Astrocyte (in vitro differentiated cells and primary cell): ENCODE results near the gene SCCPDH. TPM values are rescaled to one million over a fixed set of nuclear protein-coding genes. Genes with fewer than 3 reads are reported as not detected.
"Not testable (repeated sequence)": the region's sequence is repeated elsewhere in the genome, so short reads cannot be mapped to it uniquely, and the experiment has no call there.

Source experiments
- DNase-seq: peaks from one replicate; pipeline ENCODE4 v3.0.0-alpha.2; 2010; ENCODE audit warnings: low read depth
- FAIRE-seq: peaks from 2 replicates; lab custom pipeline; 2011; peaks lifted over from hg19 to GRCh38; lab: Jason Lieb, UNC
- H2AFZ ChIP-seq: 2 replicates; pipeline ENCODE4 v1.6.0; 2012; ENCODE audit warnings: low read depth, low read length, inconsistent platforms
- H3K27ac ChIP-seq: 2 replicates; pipeline ENCODE4 v1.5.1; 2011; ENCODE audit warnings: low read depth, low read length, inconsistent platforms
- H3K27me3 ChIP-seq: 2 replicates; pipeline ENCODE4 v1.6.0; 2011; ENCODE audit warnings: low read length, inconsistent platforms; ENCODE audit not compliant: insufficient read depth
- H3K36me3 ChIP-seq: 2 replicates; pipeline ENCODE4 v1.5.1; 2011; ENCODE audit warnings: low read length, inconsistent platforms; ENCODE audit not compliant: insufficient read depth
- H3K4me1 ChIP-seq: 2 replicates; pipeline ENCODE4 v1.5.1; 2011; ENCODE audit warnings: low read length, inconsistent platforms; ENCODE audit not compliant: insufficient read depth
- H3K4me2 ChIP-seq: 2 replicates; pipeline ENCODE4 v1.6.0; 2012; ENCODE audit warnings: low read length, inconsistent platforms
- H3K4me3 ChIP-seq: 2 replicates; pipeline ENCODE4 v1.5.1; 2011; ENCODE audit warnings: low read depth, mild to moderate bottlenecking, low read length, inconsistent platforms; ENCODE audit not compliant: insufficient read depth
- H3K79me2 ChIP-seq: 2 replicates; pipeline ENCODE4 v1.6.0; 2012; ENCODE audit warnings: mild to moderate bottlenecking, low read length, inconsistent platforms; ENCODE audit not compliant: insufficient read depth
- H3K9ac ChIP-seq: 2 replicates; pipeline ENCODE4 v1.6.0; 2012; ENCODE audit warnings: mild to moderate bottlenecking, low read length, inconsistent platforms
- H3K9me3 ChIP-seq: 2 replicates; pipeline ENCODE4 v1.5.1; 2012; ENCODE audit warnings: low read depth, mild to moderate bottlenecking, low read length, inconsistent platforms; ENCODE audit not compliant: insufficient read depth
- H4K20me1 ChIP-seq: 2 replicates; pipeline ENCODE4 v1.6.0; 2012; ENCODE audit warnings: low read length, inconsistent platforms; ENCODE audit not compliant: insufficient read depth
- H3K27ac Mint-ChIP-seq: one replicate; pipeline ENCODE4 v1.8.0; 2021; ENCODE audit warnings: mild to moderate bottlenecking, mixed read lengths; ENCODE audit not compliant: unreplicated experiment
- H3K27me3 Mint-ChIP-seq: one replicate; pipeline ENCODE4 v1.8.0; 2021; ENCODE audit warnings: low read depth, mixed read lengths; ENCODE audit not compliant: unreplicated experiment
- H3K36me3 Mint-ChIP-seq: one replicate; pipeline ENCODE4 v1.8.0; 2021; ENCODE audit warnings: low read depth, mixed read lengths; ENCODE audit not compliant: unreplicated experiment
- H3K4me1 Mint-ChIP-seq: one replicate; pipeline ENCODE4 v1.8.0; 2021; ENCODE audit warnings: low read depth, mixed read lengths; ENCODE audit not compliant: unreplicated experiment
- H3K4me3 Mint-ChIP-seq: one replicate; pipeline ENCODE4 v1.8.0; 2021; ENCODE audit warnings: mild to moderate bottlenecking, moderate library complexity, mixed read lengths; ENCODE audit not compliant: unreplicated experiment
- H3K9me3 Mint-ChIP-seq: one replicate; pipeline ENCODE4 v1.8.0; 2021; ENCODE audit warnings: mild to moderate bottlenecking, mixed read lengths; ENCODE audit not compliant: unreplicated experiment
- EZH2 ChIP-seq: IDR thresholded peaks from 2 replicates; pipeline ENCODE4 v1.6.1; 2012; ENCODE audit warnings: mild to moderate bottlenecking, low read length, inconsistent platforms; ENCODE audit not compliant: insufficient read depth
- total RNA-seq: library from RNA; stranded (reverse); gene quantifications from 2 replicates; pipeline ENCODE4 v1.2.1, GENCODE V29; 2021
- TF ChIP-seq, protein P1 (sequence below): IDR thresholded peaks from 2 replicates; pipeline ENCODE4 v1.5.1; 2011; ENCODE audit warnings: low read depth, mild to moderate bottlenecking, inconsistent platforms, low read length, moderate library complexity; ENCODE audit not compliant: insufficient read depth

Gene SCCPDH
- total RNA-seq, 1 donor from 2014 or later, result 25.0 TPM

GRCh38 chr1:246728311-246728710 is 4.1 kb downstream of the SCCPDH start:
- Histone ChIP-seq H3K4me1 (peaks cover 11% of the 10 kb centered on the region), H2AFZ (no peak overlapping the region), H3K4me3 (no peak overlapping the region), H3K27me3 (no peaks in the 10 kb centered on the region), H3K9ac (no peak overlapping the region), H3K4me2 (no peak overlapping the region), H3K9me3 (no peaks in the 10 kb centered on the region), H3K79me2 (peaks cover 30% of the 10 kb centered on the region), H3K36me3 (peaks cover 29% of the 10 kb centered on the region), H4K20me1 (no peaks in the 10 kb centered on the region), H3K27ac (peak overlapping the region; percentile 47)
- Mint-ChIP-seq H3K27me3 (no peaks in the 10 kb centered on the region), H3K36me3 (peaks cover 33% of the 10 kb centered on the region), H3K4me3 (no peak overlapping the region), H3K9me3 (peaks cover 14% of the 10 kb centered on the region), H3K27ac (peak overlapping the region; percentile 87), H3K4me1 (peaks cover 15% of the 10 kb centered on the region)
- FAIRE-seq, result no peak
- peak; percentile 78 for DNase-seq
- no peak for TF ChIP-seq EZH2
- TF ChIP-seq, protein P1, sequence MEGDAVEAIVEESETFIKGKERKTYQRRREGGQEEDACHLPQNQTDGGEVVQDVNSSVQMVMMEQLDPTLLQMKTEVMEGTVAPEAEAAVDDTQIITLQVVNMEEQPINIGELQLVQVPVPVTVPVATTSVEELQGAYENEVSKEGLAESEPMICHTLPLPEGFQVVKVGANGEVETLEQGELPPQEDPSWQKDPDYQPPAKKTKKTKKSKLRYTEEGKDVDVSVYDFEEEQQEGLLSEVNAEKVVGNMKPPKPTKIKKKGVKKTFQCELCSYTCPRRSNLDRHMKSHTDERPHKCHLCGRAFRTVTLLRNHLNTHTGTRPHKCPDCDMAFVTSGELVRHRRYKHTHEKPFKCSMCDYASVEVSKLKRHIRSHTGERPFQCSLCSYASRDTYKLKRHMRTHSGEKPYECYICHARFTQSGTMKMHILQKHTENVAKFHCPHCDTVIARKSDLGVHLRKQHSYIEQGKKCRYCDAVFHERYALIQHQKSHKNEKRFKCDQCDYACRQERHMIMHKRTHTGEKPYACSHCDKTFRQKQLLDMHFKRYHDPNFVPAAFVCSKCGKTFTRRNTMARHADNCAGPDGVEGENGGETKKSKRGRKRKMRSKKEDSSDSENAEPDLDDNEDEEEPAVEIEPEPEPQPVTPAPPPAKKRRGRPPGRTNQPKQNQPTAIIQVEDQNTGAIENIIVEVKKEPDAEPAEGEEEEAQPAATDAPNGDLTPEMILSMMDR, result no peak

- H3K4me3 ChIP-seq, H3K27ac ChIP-seq, H3K27me3 Mint-ChIP-seq, FAIRE-seq, H3K9me3 ChIP-seq, H3K27me3 ChIP-seq, DNase-seq, H2AFZ ChIP-seq, H3K9ac ChIP-seq, H3K4me3 Mint-ChIP-seq, H3K4me2 ChIP-seq, H4K20me1 ChIP-seq: not testable (repeated sequence)
- Histone ChIP-seq H3K36me3 (peaks cover 29% of the 10 kb centered on the region), H3K79me2 (peaks cover 30% of the 10 kb centered on the region), H3K4me1 (peaks cover 11% of the 10 kb centered on the region)
- Mint-ChIP-seq H3K36me3 (peaks cover 37% of the 10 kb centered on the region), H3K4me1 (peaks cover 15% of the 10 kb centered on the region), H3K9me3 (peaks cover 14% of the 10 kb centered on the region), H3K27ac (peak overlapping the region; percentile 87)
Observed at GRCh38 chr1:246729040-246729439, 4.8 kb downstream of the SCCPDH start.

DNA sequence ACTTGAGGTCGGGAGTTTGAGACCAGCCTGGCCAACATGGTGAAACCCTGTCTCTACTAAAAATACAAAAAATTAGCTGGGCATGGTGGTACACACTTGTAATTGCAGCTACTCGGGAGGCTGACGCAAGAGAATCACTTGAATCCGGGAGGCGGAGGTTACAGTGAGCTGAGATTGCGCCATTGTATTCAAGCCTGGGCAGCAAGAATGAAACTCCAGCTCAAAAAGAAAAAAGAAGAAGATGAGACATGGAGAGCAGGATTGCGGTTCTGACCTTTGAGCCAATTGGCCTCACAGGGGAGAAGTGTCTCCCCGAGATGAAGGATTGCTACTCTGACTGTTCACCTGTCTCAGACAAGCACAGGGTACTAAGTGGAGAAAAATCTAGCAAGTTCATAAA is 6.6 kb downstream of the SCCPDH start:
- DNase-seq (no peak), FAIRE-seq (no peak)
- no peak overlapping the region for H3K4me2 ChIP-seq
- H3K27me3 ChIP-seq, result no peaks in the 10 kb centered on the region
- H2AFZ ChIP-seq, result no peak overlapping the region
- Mint-ChIP-seq H3K4me3 (no peak overlapping the region), H3K4me1 (peaks cover 7% of the 10 kb centered on the region), H3K27me3 (no peaks in the 10 kb centered on the region), H3K36me3 (peaks cover 47% of the 10 kb centered on the region), H3K27ac (no peak overlapping the region), H3K9me3 (peaks cover 14% of the 10 kb centered on the region)
- peaks cover 14% of the 10 kb centered on the region for H3K79me2 ChIP-seq
- peaks cover 31% of the 10 kb centered on the region for H3K36me3 ChIP-seq
- no peaks in the 10 kb centered on the region for H3K4me1 ChIP-seq
- no peak overlapping the region for H3K27ac ChIP-seq
- no peak for TF ChIP-seq EZH2
- TF ChIP-seq, protein P1, result no peak
- H3K9me3 ChIP-seq, result no peaks in the 10 kb centered on the region
- H3K4me3 ChIP-seq, result no peak overlapping the region
- H3K9ac ChIP-seq, result no peak overlapping the region
- H4K20me1 ChIP-seq, result no peaks in the 10 kb centered on the region

- not testable (repeated sequence) for H3K4me1 ChIP-seq, H3K4me2 ChIP-seq, H3K79me2 ChIP-seq, H3K27me3 ChIP-seq, H4K20me1 ChIP-seq, H3K27ac Mint-ChIP-seq, H3K27ac ChIP-seq, FAIRE-seq, H2AFZ ChIP-seq, DNase-seq, H3K4me1 Mint-ChIP-seq, H3K27me3 Mint-ChIP-seq, H3K4me3 Mint-ChIP-seq, H3K4me3 ChIP-seq, H3K9ac ChIP-seq, H3K9me3 ChIP-seq
- H3K36me3 ChIP-seq, result peaks cover 36% of the 10 kb centered on the region
- peaks cover 52% of the 10 kb centered on the region for H3K36me3 Mint-ChIP-seq
- peaks cover 14% of the 10 kb centered on the region for H3K9me3 Mint-ChIP-seq
Observed at GRCh38 chr1:246731873-246732272, 7.7 kb downstream of the SCCPDH start.
